Fibroblast of skin of abdomen (primary cell): ENCODE data around the gene NBPF8. TPM values are rescaled to one million over a fixed set of nuclear protein-coding genes. Genes with fewer than 3 reads are reported as not detected.
A peak's percentile ranks its signal among the peaks of the same experiment; 100 is the strongest.
"Not testable (repeated sequence)": the region's sequence is repeated elsewhere in the genome, so short reads cannot be mapped to it uniquely, and the experiment has no call there.

Experiments
- DNase-seq: peaks from one replicate; pipeline ENCODE4 v3.0.0-alpha.2; 2013
- polyA plus RNA-seq, 2 experiments: library from polyadenylated mRNA; unstranded; fragments of 120-200 nt; gene quantifications; one replicate each; pipeline ENCODE4 v1.2.1, GENCODE V29; 2013; ENCODE audit not compliant: insufficient read length in 2 of 2

The NBPF8 gene
- 9.3 TPM for polyA plus RNA-seq (2013, experiment 1 of 2; ENCODE audit: insufficient read length)
- polyA plus RNA-seq (2013, experiment 2 of 2; ENCODE audit: insufficient read length): 9.5 TPM

- peak; percentile 65 for DNase-seq
Measured at GRCh38 chr1:120414911-120415480, at the start of gene NBPF8. NBPF8 (plus strand) TSS chr1:120415035; CDS start chr1:120436523, 21,488 bp downstream.

DNA sequence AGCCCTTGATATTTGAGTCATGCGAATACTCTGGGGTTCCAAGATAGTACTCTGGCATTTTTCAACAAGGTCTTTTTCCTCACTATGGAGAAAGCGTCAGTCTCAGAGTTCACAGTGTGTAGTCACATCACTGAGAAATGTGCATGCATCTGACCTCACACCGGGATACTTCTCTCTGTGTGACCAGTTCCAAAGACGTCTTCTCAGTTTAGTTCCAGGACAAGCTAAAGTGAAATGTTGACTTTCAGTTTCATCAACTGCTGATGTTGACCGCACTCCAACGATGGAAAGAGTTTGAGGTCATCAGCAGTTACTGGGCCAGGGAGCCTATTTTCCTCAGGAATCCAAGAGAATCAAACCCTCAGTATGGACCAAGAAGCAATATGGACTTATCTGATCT is 47.1 kb upstream of the NBPF8 start:
- DNase-seq: not testable (repeated sequence)

DNA sequence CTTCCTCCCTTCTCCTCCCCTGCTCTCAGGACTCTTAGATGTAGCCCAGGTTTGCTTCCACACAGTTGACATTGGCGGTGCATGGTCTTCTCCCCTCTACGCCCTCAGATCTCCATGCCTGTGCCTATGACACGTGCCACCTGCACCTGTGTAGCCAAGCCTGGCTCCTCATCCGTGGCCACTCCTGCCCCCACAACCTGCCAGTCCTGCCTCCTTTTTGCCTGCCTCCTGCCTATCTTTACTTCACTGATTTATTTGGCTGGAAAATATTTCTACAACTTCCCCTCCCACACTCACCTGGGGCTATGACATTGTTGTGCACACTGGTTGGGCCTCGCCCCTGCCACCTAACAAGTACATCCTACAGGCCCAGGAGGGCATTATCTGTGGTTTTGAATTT is 28.2 kb upstream of the NBPF8 start:
- DNase-seq: not testable (repeated sequence)

- peak; percentile 75 for DNase-seq
Measured at GRCh38 chr1:120388597-120389126, 26.2 kb upstream of the NBPF8 start.

GRCh38 chr1:120391365-120391764 is 23.5 kb upstream of the NBPF8 start:
- not testable (repeated sequence) for DNase-seq

GRCh38 chr1:120393316-120394232 is 21.3 kb upstream of the NBPF8 start:
- DNase-seq: not testable (repeated sequence)

DNA sequence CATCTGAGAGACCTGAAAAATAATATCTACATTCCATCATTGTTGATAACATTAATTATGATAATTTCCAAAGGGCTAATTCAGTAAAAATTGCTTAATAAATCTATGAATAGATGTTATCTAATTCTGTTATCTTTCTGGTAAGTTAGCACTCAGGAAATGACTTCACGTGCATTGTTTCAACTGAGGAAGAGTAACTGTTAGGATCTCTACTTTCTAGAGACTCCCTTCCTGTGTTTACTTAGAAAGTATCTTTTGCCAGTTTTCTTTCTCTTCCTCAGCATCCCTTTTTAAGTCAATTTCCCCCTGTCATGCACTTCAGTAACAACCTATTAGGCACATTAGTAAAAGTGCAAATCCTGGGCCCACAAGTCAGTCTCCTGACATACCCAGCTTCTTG is 9.5 kb upstream of the NBPF8 start:
- not testable (repeated sequence) for DNase-seq

DNA sequence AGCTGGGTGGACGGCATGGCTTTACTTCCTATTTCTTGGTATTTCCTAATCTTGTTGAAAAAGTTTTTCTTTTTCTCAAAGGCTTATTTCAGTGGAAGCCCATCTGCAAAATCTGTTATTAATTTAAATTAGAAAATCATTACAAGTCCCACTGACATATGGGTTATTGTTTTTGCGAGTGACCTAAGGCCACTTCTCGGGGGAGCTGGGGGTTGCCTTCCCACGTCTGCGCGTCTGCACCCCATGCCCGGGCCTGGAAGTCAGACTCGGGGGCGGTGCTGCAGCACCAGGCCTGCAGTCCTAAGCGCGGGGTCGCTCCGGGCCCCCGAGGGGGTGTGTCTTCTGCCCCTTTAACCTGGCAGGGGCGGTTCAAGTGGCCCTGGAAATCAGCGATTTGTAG is 384 bp upstream of the NBPF8 start:
- DNase-seq: not testable (repeated sequence)

- DNase-seq: peak; percentile 55
Measured at GRCh38 chr1:120415492-120415961, 692 bp downstream of the NBPF8 start.

GRCh38 chr1:120425063-120425462 is 10.2 kb downstream of the NBPF8 start:
- DNase-seq: not testable (repeated sequence)

DNA sequence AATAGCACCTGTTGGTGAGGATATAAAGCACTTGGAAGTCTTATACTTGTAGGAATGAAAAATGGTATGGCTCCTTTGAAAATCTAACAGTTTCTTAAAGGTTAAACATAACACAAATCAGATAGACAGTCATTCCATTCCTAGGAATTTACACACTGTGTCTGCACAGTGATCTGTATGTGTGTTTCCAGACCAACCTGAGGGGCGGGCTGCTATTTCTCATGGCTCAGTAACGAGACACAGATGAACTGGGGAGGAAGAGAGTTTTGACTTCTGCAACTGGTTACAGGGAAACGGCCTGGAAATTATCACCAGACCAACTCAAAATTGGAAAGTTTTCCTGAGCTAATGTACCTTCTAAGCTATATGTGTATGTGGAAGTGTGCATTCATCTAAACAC is 16.8 kb downstream of the NBPF8 start:
- peak; percentile 57 for DNase-seq

DNA sequence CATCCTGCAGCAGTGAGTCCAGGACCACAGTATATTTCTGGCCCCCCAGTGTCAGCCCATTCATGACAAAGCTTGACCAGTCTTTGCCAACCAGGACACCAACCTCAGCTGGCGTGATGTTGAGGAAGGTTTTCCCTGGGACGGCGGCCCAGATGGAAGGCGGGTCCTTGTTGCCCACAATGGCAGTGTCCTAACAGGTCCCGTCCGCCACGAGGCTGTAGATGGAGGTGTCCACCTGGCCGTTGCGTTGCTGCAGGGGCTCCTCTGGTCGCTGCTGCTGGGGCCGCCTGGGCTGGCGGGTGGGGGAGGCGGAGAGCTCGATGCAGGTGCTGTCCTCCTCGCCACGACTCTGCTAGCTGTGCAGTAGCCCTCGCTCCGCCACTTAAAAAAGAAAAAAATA is 19.0 kb downstream of the NBPF8 start:
- not testable (repeated sequence) for DNase-seq

- not testable (repeated sequence) for DNase-seq
Measured at GRCh38 chr1:120449124-120449523, 34.3 kb downstream of the NBPF8 start.
